CD4-positive, alpha-beta T cell treated with Interleukin-15 for 4 hours (primary cell): ENCODE results near the gene GET4.
"Not testable (repeated sequence)": the region's sequence is repeated elsewhere in the genome, so short reads cannot be mapped to it uniquely, and the experiment has no call there.

Source experiments
- DNase-seq: peaks from one replicate; pipeline ENCODE4 v3.0.0-alpha.2; 2020; ENCODE audit warnings: low spot score

The GET4 gene

GRCh38 chr7:915291-916218 is 39.2 kb downstream of the GET4 start:
- peak; percentile 17 for DNase-seq

- DNase-seq, result no peak
These were observed 40.1 kb downstream of the GET4 start for GRCh38 chr7:916291-916941.

DNA sequence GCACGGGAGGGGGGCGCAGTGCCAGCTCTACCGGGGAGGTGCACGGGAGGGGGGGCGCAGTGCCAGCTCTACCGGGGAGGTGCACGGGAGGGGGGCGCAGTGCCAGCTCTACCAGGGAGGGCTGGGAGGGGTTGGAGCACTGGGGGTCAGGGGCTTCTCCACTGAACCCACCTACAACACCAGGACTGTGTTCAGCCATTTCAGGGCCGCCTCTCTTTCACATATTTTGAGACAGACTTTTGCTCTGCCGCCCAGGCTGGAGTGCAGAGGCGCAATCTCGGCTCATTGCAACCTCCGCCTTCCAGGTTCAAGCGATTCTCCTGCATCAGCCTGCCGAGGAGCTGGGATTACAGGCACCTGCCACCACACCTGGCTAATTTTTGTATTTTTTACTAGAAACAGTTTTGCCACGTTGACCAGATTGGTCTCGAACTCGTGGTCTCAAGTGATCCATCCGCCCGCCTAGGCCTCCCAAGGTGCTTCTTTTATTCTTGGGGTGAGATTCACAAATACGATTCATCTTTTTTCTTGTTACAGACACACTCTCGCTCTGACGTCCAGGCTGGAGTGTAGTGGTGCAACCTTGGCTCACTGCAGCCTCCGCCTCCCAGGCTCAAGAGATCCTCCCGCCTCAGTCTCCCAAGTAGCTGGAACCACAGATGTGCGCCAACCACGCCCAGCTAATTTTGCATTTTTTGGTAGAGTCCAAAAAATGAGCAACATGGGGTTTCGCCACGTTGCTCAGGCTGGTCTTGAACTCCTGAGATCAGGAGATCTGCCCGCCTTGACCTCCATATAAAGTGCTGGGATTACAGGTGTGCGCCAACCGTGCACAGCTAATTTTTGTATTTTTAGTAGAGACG is 41.1 kb downstream of the GET4 start:
- DNase-seq, result no peak

GRCh38 chr7:918118-918425 is 41.7 kb downstream of the GET4 start:
- DNase-seq, result no peak

DNA sequence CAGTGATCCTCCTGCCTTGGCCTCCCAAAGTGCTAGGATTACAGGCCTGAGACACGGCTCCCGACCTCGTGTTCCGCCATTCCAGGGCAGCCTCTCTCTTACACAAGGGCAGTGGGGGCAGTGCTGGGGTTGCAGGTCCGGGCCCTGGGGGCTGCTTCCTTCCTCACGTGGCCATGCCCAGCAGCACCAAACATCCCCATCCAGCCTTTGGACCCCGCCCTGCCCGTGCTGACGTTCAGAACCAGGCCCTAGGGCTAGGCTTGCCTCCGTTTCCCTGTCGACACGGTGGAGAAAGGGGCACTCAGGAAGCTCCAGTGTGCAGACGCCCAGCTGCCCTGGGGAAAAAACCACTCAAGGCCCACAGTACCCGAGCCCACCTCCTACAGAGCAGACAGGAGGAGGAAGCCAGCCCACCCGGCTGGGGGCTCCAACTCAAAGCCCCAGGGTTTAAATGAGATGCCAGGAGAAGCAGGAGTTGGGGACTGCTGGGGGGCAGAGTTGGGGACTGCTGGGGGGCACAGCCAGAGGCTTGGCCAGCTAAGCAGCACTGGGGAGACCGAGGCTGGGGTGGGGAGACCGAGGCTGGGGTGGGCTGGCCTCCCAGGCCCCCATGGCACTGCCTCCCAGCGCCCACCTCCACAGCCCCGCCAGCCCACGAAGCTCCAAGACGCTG is 42.2 kb downstream of the GET4 start:
- DNase-seq, result no peak

DNA sequence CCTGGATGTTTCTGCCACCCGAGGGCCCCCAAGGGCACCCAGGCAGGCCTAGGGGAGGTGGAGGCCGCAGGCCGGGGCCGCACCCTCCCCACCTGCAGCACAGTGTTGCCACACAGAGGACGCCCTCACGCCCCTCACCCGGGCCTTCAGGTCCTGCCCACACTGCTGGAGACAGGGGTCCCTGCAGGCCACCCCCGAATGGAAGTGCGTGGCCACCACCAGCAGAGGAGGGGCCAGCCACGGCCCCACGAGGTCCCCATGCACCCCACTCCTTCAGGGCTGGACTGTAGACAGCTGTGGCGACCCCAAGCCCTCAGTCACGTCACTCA is 42.7 kb downstream of the GET4 start:
- no peak for DNase-seq

- no peak for DNase-seq
These were observed 43.6 kb downstream of the GET4 start for GRCh38 chr7:919924-920341.

DNA sequence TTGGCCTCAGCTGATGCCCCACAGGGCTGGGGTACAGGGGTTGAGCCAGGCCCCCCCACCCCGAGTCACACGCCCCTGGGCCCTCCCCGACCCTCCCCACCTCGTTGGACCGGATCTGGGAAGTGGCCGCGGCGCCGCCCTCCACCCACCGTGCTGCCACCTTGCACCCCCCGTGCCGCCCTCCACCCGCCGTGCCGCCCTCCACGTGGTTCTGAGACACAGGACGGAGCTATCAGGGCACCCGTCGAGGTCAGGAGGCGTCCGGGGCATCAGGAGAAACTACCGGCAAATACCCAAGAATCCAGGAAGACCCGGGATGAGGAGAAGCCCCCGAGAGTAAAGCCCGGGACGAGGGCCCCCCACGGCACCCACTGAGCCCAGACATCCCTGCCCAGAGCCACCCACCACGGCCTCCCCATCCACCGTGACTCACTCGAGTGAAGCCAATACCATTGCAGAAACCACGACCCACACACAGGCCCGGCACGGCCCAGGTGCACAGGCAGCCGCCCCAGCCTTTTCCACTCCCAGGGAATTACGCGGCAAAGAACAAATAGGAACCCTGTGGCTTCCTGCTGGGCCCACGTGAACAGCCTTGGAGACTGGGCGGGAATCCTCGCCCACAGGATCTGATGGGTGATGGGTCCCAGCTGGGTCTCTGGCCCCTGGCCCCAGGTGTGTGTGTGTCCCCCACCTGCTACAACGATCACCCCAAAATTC is 44.2 kb downstream of the GET4 start:
- DNase-seq, result no peak

GRCh38 chr7:921071-921461 is 44.7 kb downstream of the GET4 start:
- no peak for DNase-seq

GRCh38 chr7:921581-922333 is 45.4 kb downstream of the GET4 start:
- no peak for DNase-seq

DNA sequence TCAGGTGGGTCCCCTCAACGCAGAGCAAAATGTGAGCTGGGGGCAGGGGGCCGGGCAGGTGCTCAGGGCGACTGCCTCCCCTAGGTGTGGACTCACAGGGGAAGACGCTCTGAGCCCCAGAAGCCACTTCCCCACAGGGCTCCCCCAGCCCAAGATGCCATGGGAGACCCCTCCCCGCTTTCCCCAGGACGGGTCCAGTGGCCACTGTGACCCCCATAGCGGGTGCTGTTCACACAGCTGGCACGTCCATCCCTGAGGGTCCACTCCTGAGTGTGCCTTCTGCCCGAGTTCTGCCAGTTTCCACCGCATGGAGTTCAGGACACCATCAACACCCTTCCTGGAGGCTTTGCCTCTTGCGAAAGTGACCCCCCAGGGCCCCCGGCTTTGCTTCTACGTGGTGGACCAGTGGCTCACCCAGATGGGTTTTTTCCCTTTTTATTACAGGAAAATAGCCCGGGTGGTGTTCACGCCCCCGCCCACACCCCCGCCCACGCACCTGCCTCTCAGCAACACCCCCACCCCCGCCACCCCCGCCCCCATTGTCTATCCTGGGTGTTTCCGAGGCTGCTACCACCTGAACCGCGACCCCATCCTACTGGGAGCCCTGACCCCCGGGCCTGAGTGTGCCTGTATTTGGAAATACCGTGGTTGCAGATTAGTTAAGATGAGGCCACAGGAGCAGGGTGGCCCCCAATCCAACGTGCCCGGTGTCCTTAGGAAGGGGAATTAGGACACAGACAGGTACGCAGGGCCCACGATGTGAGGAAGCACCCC is 46.2 kb downstream of the GET4 start:
- peak; percentile 42 for DNase-seq

GRCh38 chr7:923108-924041 is 47.0 kb downstream of the GET4 start:
- peak; percentile 94 for DNase-seq

DNA sequence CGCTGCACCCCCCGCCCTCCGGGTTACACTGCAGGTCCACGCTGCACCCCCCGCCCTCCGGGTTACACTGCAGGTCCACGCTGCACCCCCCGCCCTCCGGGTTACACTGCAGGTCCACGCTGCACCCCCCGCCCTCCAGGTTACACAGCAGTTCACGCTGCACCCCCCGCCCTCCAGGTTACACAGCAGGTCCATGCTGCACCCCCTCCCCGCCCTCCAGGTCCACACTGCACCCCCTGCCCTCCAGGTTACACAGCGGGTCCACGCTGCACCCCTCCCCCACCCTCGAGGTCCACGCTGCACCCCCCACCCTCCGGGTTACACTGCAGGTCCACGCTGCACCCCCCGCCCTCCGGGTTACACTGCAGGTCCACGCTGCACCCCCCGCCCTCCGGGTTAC is 47.7 kb downstream of the GET4 start:
- DNase-seq, result not testable (repeated sequence)

DNA sequence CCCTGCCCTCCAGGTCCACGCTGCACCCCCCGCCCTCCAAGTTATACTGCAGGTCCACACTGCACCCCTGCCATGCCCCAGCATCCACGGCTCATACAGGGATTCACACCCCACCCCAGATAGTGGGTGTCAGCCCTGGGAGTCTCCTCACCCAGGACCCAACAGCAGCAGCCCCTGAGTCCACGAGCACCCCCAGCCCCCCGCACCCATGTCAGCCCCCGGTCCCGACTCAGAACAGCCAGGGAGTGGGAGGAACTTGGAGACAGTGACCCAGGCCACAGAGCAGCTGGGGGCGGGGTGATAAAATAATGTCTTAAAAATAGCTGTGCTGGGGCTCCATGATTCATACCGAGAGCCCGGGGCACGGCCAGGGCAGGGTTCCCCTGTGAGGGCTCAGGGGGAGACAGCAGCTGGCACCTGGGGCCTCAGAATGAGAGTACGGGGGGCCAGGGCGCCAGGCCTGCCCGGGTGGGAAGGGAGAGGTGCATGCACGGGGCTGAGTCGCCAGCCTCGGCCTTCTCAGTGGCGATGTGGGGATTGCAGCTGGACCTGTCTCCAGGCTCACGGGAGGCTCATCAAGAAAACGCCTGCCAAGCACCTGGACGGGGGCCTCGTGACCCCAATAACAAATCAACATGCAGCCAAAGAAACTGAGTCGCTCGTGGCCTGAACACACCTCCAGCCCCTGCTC is 48.3 kb downstream of the GET4 start:
- peak; percentile 54 for DNase-seq

GRCh38 chr7:925601-926000 is 49.2 kb downstream of the GET4 start:
- peak; percentile 77 for DNase-seq

DNA sequence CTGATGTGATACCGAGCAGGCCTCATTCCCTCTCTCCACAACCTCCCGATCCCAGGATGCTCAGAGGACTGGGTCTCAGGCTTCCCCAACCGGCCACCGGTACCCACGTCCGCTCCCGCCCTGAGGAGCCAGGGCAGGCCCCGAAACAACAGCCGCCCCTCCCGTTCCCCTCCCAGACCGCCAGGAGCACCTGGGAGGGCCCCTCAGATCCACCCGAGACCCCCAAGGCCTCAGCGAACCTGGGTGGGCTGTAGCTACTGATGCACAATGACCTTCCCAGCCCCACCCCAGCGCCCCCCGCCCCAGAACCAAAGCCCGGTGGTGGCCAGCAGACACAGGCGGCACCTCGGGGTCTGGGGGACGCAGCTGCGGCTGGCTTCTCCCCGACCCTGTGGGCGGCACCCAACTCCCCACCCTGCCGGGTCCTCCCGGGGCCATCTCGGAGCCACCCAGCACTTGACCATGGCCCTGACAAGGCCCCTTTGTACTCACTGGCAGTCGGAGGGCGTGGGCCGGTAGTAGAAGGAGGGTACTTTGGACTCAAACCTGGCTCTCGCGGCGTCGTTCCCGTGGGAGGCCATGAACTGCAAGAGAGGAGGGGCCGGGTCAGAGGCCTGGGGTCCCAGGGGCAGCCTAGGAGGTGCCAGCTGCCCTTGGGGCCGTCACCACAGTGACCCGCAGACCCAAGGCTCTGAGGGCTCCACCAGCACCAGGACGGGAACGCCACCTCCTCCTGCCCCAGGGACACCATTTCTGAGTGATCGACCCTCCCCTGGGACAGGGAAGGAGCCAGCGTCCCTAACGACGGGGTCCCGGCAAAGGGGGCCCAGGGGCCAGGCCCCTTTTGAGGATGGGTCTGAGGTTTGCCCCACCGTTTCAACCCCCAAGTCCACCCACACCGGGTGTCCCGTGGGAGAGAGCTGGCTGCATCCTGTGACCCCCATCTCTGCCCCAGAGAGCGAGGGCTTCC is 50.0 kb downstream of the GET4 start:
- no peak for DNase-seq

GRCh38 chr7:927031-927671 is 50.8 kb downstream of the GET4 start:
- DNase-seq, result no peak
